COLO668 (cell line): ENCODE results near the gene KSR1.
A peak's percentile ranks its signal among the peaks of the same experiment; 100 is the strongest.
"Not testable (repeated sequence)": the region's sequence is repeated elsewhere in the genome, so short reads cannot be mapped to it uniquely, and the experiment has no call there.

ENCODE experiments used
- DNase-seq: peaks from one replicate; lab custom pipeline; 2025; ENCODE audit not compliant: unreplicated experiment; lab: John Stamatoyannopoulos, UW

KSR1 gene

GRCh38 chr17:27452828-27453227 is 3.4 kb upstream of the KSR1 start:
- no peak for DNase-seq

- no peak for DNase-seq
These were observed 2.8 kb upstream of the KSR1 start for GRCh38 chr17:27453471-27453870.

DNA sequence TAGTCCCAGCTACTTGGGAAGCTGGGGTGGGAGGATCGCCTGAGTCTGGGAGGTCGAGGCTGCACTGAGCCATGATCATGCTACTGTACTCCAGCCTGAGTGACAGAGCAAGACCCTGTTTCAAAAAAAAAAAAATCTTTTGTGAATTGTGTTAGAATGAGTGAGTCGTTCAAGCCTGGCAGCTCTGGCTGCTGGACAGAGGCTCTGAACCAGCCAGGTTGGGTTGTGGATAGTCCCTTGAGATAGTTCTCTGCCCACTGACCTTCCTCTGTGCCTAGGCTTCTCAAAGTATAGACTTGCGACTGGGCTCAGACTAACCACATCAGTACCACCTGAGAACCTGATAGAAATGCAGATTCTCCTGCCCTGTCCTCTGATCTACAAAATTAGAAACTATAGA is 2.2 kb upstream of the KSR1 start:
- DNase-seq: no peak

DNA sequence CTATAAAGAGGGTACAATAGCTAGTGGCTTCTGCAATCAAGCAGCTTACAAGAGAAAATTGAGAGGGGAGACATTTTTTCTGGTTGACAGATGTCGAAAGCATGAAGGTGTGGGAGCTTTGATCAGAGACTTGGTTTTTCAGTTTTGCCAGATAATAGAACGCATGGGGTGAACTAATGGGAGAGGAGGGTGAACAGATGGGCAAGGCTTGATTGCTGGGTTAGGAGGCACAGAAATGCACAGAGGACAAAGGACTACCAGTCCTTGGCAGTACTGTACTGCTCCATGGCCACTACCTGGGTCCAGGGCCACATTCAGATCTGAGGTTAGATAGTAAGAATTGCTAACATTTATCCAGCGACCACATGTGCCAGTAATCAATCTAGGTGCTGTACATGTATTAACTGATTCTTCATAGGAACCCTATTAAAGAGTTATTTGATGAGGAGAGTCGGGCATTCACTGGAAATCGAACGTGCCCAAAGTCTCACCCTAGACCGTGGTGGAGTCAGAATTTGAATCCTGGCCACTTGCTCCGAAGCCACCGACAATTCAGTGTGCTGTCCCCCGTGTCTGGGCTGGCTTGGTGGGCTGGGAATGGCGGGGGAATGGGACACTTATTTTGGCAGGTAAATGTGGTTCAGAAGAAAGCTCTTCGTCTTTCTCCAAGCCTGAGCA is 873 bp upstream of the KSR1 start:
- no peak for DNase-seq

DNA sequence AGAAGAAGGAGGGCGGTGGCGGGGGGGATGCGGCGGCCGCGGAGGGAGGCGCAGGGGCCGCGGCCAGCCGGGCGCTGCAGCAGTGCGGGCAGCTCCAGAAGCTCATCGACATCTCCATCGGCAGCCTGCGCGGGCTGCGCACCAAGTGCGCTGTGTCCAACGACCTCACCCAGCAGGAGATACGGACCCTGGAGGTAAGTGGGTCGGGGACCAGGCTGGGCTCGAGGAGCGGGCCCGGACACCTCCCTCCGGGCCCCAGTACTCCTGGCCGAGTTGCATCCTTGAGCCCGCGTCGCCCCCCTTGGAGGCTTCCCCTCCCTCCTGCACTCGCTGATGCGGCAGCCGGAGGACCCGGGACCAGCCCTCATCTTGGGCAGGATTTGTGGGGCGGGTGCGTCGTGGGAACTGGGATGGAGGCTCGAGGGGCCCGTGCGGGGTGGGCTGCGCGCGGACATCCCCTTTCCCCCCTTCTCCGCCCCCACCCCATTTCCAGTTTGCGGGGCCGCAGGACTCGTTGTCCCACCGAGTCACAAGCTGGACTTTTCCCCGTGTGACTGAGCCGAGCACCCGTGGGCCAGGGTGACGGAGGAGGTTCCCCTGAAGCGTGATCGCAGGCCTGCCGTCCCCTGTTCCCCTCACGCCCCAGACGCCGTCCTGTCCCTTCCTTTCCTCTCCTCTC is 572 bp downstream of the KSR1 start:
- DNase-seq: no peak

DNA sequence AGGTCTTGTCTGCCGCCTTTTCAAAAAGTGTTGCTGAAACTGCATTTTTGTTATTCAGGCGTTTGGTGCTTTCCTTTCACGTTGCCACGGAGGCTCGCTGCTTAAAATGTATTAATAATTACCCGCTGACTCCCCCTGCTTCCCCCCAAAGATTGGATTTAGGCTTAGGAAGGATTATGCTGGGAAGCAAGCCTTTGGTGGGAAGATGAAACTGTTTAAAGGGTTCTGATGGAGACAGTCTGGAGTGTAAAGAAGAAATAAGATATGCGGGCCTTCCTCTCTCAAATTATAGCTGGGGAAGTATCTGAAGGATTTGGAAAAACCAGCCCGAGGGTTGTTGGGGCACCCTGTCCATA is 1.1 kb downstream of the KSR1 start:
- no peak for DNase-seq

DNA sequence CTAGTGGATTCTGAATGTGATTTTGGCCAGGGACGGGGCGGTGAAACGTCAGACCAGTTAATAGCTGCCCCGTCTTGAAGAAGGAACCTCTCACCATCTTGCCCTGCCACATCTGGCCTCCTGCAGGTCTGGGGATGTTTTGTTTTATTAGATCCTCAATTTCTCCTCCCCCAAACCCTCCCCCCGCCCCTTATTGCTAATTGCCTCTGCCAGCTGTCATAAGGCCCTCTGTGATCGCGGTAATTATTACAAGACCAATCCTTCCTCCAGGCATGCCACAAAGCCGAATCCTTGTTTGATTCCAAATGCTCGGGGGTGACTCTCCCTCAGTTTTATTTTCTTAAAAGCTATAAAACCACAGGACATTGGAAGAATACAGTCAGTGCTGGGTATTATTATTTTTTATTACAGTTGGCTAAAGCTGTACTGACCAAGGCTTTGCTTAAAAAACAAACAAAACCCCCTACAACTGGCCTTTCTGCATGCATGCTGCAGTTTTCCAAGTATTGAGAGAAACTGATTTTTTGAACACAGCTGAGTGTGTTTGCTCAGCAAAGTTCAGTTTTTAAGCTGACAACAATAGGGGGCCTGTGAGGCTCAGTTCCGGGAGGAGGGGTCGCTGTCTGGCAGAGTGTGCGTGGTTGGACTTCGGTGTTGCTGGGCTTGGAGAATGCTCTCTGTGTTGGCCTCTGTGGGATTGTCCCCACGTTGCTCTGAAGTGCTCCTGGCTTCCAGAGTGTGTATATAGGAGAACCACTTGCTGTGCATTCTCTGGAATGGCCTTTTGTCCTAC is 1.7 kb downstream of the KSR1 start:
- no peak for DNase-seq

DNA sequence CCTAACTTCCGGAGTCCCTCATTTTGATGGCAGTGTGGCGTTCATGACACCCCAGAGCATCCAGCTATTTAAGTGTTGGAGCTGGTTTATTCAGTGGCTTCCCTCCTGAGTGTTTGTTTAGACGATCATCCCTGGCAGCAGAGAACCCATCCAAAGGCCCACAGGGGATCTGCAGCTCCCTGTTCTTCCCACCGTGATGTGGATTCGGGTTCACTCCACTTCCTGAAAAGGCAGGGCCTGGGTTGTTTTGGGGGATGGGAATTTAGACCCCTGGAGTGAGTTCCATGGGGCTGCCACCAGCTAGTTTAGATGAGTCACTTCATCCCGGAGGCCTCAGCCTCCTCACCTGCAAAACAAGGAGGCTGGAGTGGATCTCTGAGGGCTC is 2.3 kb downstream of the KSR1 start:
- DNase-seq: peak; percentile 16

GRCh38 chr17:27459433-27459832 is 3.2 kb downstream of the KSR1 start:
- DNase-seq: no peak

DNA sequence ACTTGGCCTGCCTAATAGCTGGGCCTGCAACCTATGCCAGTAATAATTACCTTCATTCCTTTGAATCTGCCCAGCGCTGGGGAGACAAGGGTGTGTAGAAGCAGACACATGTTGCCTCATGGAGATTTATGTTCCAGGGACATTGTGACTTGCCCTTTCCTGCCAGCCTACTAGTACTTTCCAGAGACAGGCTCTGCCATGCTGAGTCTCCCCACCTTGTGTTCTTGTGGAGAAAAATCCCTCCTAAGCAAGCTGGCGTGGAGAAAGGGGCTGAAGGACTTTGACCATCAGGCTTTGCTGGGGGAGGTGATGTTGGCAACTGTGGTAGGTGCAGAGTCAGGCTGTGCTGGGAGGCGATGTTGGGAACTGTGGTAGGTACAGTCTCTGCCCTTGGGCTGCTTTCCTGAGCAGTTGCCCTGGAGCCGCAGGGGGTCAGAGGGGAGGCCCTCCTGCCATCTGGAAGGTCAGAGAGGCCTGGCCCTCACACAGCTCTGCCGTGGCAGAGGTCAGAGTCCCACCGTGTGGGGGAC is 4.0 kb downstream of the KSR1 start:
- no peak for DNase-seq

GRCh38 chr17:27461192-27461859 is 5.1 kb downstream of the KSR1 start:
- no peak for DNase-seq

DNA sequence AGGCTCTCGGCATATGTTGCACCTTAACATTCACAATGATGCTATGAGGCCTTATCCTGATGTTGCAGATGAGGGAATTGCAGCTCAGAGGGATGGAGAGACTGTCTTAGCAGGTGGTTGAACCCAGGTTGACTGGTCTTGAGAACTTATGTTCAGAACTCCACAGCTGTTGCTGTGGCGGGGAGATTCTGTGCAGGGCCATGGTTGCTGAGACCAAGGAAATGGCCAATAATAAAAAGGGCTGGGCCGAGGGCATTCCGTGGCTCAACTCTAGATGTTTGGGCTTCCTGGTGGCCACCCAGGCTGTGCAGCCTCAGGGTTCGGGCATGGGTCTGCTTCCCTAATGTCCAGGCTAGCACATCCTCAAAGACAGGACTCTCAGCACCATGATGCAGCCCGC is 5.9 kb downstream of the KSR1 start:
- DNase-seq: no peak

DNA sequence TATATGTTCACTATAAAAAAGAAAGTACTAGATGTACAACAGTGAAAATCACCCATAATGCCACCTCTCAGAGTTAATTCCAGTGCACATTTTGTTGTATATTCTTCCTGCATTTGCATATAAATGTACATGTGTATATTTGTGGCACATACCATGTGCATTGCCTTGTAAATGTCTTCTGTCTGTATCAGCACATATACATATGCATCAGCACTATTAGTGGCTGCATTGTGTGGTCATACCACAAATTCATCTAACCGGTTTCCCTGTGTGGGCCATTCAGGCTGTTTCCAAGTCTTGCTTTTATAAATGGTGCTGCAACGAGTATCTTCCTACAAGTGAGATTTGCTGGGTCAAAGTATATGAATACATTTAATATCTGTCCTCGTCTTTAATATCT is 6.5 kb downstream of the KSR1 start:
- DNase-seq: no peak

GRCh38 chr17:27463235-27463677 is 7.0 kb downstream of the KSR1 start:
- DNase-seq: no peak

DNA sequence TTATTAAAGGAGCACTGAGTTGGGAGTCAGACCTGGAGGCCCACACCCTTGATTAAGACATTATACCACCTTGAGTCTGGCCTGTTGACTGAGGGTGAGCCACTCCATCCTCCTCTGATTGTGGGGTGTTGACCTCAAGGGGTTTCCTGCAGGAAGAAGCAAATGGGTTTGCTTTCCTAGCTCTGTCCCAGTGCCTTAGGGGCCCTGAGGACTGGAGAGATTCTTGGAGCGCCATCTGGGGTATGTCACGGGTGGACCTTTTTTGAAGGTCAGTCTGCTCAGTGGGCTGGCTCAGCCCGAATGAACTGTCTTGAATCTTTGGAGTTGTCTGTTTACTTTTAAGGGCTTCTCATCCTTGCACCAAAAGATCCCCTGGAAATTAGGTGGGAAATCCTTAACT is 7.8 kb downstream of the KSR1 start:
- DNase-seq: not testable (repeated sequence)

- DNase-seq: no peak
These were observed 8.2 kb downstream of the KSR1 start for GRCh38 chr17:27464431-27464830.

- not testable (repeated sequence) for DNase-seq
These were observed 9.6 kb downstream of the KSR1 start for GRCh38 chr17:27465875-27466274.

DNA sequence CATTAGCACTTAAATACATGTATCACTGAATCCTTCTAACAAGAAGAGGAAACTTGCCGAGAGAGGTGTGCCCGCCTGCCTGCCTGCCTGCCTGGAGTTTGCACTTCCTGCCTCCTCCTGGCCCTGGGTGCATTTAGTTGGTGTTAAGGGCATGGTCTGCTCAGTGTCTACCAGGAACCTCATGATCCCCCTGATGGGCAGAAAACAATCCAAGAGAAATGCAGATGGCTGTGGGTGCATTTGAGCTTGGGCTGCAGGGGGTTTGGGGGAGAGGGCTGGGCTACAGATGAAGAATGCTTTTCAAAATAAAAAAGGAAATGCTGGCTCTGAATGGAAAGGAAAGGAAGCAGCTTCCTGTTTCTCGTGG is 10.1 kb downstream of the KSR1 start:
- DNase-seq: no peak

DNA sequence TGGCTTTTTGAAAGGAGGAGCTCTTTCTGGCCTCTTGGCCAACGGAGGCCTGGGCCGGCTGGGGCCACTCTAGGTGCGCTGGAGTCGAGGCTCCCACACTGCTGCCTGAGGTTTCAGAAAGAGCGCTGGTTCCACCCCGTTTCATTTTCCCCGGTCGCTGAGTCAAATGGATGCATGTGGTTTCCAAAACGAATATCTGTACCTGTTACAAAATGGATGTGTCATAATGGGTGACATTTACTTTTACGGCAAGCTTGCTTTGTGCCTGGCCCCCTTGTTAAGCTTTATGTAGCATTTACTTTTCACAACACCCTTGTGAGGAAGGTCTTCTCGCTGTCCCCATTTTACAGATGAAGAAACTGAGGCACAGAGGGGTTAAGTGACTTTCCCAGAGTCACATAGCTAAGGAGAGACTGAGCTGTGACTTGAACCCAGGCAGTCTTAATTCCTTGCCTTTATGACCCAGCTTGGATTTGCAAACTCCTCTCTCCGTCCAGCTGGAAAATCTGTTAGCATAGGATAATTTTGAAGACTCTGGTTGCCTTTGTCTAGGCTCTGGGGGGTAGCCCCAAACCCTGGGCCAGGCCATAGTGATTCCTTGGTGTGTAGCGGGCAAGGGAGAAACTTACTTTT is 10.6 kb downstream of the KSR1 start:
- no peak for DNase-seq

DNA sequence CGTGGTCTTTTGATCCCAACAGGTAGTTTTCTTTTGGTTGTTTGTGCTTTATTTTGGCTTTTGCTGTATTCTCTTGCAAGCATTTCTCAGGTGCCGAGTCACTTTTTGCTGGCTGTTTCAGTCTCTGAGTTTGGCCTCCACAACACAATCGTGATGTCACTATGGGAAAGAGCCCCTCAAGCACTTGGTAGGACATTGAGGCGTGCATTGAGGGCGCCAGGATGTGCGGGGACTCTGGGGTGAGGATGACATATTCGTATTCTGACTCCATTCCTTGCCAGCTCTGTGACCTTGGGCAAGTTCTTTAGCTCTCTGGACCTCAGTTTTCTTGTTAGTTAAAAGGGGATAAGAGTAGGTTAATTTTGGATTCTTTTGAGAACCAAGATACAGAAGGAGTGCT is 13.0 kb downstream of the KSR1 start:
- DNase-seq: no peak
